CD4-positive, alpha-beta T cell treated with Interleukin-6 for 4 hours (primary cell): Measurements from ENCODE around the gene KIR2DL3.
"Not testable (repeated sequence)": the region's sequence is repeated elsewhere in the genome, so short reads cannot be mapped to it uniquely, and the experiment has no call there.

ENCODE experiments used
- DNase-seq: peaks from one replicate; pipeline ENCODE4 v3.0.0-alpha.2; 2020; ENCODE audit warnings: mixed read lengths

KIR2DL3 gene

GRCh38 chr19:54747614-54748322 lies 9.5 kb downstream of the KIR2DL3 start:
- DNase-seq: not testable (repeated sequence)

- not testable (repeated sequence) for DNase-seq
Observed at GRCh38 chr19:54750276-54750675, 12.0 kb downstream of the KIR2DL3 start.

- not testable (repeated sequence) for DNase-seq
Observed at GRCh38 chr19:54756204-54757110, 18.1 kb downstream of the KIR2DL3 start.

- DNase-seq: not testable (repeated sequence)
Observed at GRCh38 chr19:54758577-54758976, 20.3 kb downstream of the KIR2DL3 start.

GRCh38 chr19:54764219-54764618 lies 25.9 kb downstream of the KIR2DL3 start:
- not testable (repeated sequence) for DNase-seq

- DNase-seq: not testable (repeated sequence)
Observed at GRCh38 chr19:54766464-54766863, 28.2 kb downstream of the KIR2DL3 start.

GRCh38 chr19:54769646-54770045 lies 31.3 kb downstream of the KIR2DL3 start, which contains the start of gene KIR2DL1:
KIR2DL1 (plus strand) TSS chr19:54769793; CDS start chr19:54769851, 58 bp downstream.
- DNase-seq: not testable (repeated sequence)

- not testable (repeated sequence) for DNase-seq
Observed at GRCh38 chr19:54770511-54770910, 32.2 kb downstream of the KIR2DL3 start.

- not testable (repeated sequence) for DNase-seq
Observed at GRCh38 chr19:54771018-54771960, 33.0 kb downstream of the KIR2DL3 start.

GRCh38 chr19:54772666-54773065 lies 34.4 kb downstream of the KIR2DL3 start:
- DNase-seq: not testable (repeated sequence)

GRCh38 chr19:54775095-54775815 lies 36.9 kb downstream of the KIR2DL3 start:
- DNase-seq: not testable (repeated sequence)

- not testable (repeated sequence) for DNase-seq
Observed at GRCh38 chr19:54775830-54776229, 37.5 kb downstream of the KIR2DL3 start.

GRCh38 chr19:54777851-54778250 lies 39.5 kb downstream of the KIR2DL3 start:
- DNase-seq: not testable (repeated sequence)

- DNase-seq: not testable (repeated sequence)
Observed at GRCh38 chr19:54778896-54779295, 40.6 kb downstream of the KIR2DL3 start.

GRCh38 chr19:54782916-54783315 lies 44.6 kb downstream of the KIR2DL3 start:
- DNase-seq: not testable (repeated sequence)

- not testable (repeated sequence) for DNase-seq
Observed at GRCh38 chr19:54786091-54786723, 47.9 kb downstream of the KIR2DL3 start.

GRCh38 chr19:54788154-54788553 lies 49.8 kb downstream of the KIR2DL3 start:
- DNase-seq: not testable (repeated sequence)

GRCh38 chr19:54790711-54791110 lies 52.4 kb downstream of the KIR2DL3 start:
- DNase-seq: no peak

- no peak for DNase-seq
Observed at GRCh38 chr19:54791476-54791875, 53.2 kb downstream of the KIR2DL3 start.

- no peak for DNase-seq
Observed at GRCh38 chr19:54792814-54793213, 54.5 kb downstream of the KIR2DL3 start.

- no peak for DNase-seq
Observed at GRCh38 chr19:54795758-54796157, 57.4 kb downstream of the KIR2DL3 start.
